Measurements from ENCODE around the gene PRDM16. TPM values are rescaled to one million over a fixed set of nuclear protein-coding genes. Genes with fewer than 3 reads are reported as not detected.

The PRDM16 gene
- total RNA-seq, 1 experiment from 2014 or later: 0.09 TPM

GRCh38 chr1:3034162-3034561 lies 34.8 kb upstream of the PRDM16 start:
- CTCF ChIA-PET: no interaction called here
- no peaks in the 10 kb centered on the region for H3K4me1 Mint-ChIP-seq (ENCODE audit: low read depth, unreplicated experiment)
- no peak overlapping the region for H3K27ac Mint-ChIP-seq (ENCODE audit: unreplicated experiment)
- intact Hi-C loops (cut with micrococcal nuclease; ENCODE audit: unreplicated experiment): no loop called here
- no peak overlapping the region for H3K4me3 Mint-ChIP-seq (ENCODE audit: low read depth, unreplicated experiment)
- no peaks in the 10 kb centered on the region for H3K36me3 Mint-ChIP-seq (ENCODE audit: insufficient read depth, unreplicated experiment)
- no peak for TF ChIP-seq CTCF (IDR thresholded peaks at IDR 0.05; ENCODE audit: unreplicated experiment)
- no peaks in the 10 kb centered on the region for H3K9me3 Mint-ChIP-seq (ENCODE audit: low read depth, unreplicated experiment)
- H3K27me3 Mint-ChIP-seq (ENCODE audit: unreplicated experiment): peaks cover 34% of the 10 kb centered on the region
- no peak for DNase-seq
- BruUV-seq (replicated peaks): no TSS peak

GRCh38 chr1:3034728-3035562 lies 34.1 kb upstream of the PRDM16 start:
- DNase-seq: no peak
- CTCF ChIA-PET: no interaction called here
- Mint-ChIP-seq H3K36me3 (ENCODE audit: insufficient read depth, unreplicated experiment) (no peaks in the 10 kb centered on the region), H3K27me3 (ENCODE audit: unreplicated experiment) (peaks cover 34% of the 10 kb centered on the region), H3K27ac (ENCODE audit: unreplicated experiment) (no peak overlapping the region), H3K9me3 (ENCODE audit: low read depth, unreplicated experiment) (no peaks in the 10 kb centered on the region), H3K4me1 (ENCODE audit: low read depth, unreplicated experiment) (no peaks in the 10 kb centered on the region), H3K4me3 (ENCODE audit: low read depth, unreplicated experiment) (no peak overlapping the region)
- intact Hi-C loops (cut with micrococcal nuclease; ENCODE audit: unreplicated experiment): no loop called here
- TF ChIP-seq CTCF (IDR thresholded peaks at IDR 0.05; ENCODE audit: unreplicated experiment): no peak
- no TSS peak for BruUV-seq (replicated peaks)

- Mint-ChIP-seq H3K4me3 (ENCODE audit: low read depth, unreplicated experiment) (no peak overlapping the region), H3K36me3 (ENCODE audit: insufficient read depth, unreplicated experiment) (no peaks in the 10 kb centered on the region), H3K27me3 (ENCODE audit: unreplicated experiment) (peaks cover 34% of the 10 kb centered on the region), H3K27ac (ENCODE audit: unreplicated experiment) (no peak overlapping the region), H3K4me1 (ENCODE audit: low read depth, unreplicated experiment) (no peaks in the 10 kb centered on the region), H3K9me3 (ENCODE audit: low read depth, unreplicated experiment) (no peaks in the 10 kb centered on the region)
- CTCF ChIA-PET: no interaction called here
- intact Hi-C loops (cut with micrococcal nuclease; ENCODE audit: unreplicated experiment): no loop called here
- DNase-seq: no peak
- no peak for TF ChIP-seq CTCF (IDR thresholded peaks at IDR 0.05; ENCODE audit: unreplicated experiment)
- BruUV-seq (replicated peaks): no TSS peak
Observed at GRCh38 chr1:3035563-3036446, 33.2 kb upstream of the PRDM16 start.

- TF ChIP-seq CTCF (IDR thresholded peaks at IDR 0.05; ENCODE audit: unreplicated experiment): no peak
- H3K36me3 Mint-ChIP-seq (ENCODE audit: insufficient read depth, unreplicated experiment): no peaks in the 10 kb centered on the region
- CTCF ChIA-PET: no interaction called here
- no peaks in the 10 kb centered on the region for H3K4me1 Mint-ChIP-seq (ENCODE audit: low read depth, unreplicated experiment)
- DNase-seq: no peak
- no peak overlapping the region for H3K27ac Mint-ChIP-seq (ENCODE audit: unreplicated experiment)
- no peak overlapping the region for H3K4me3 Mint-ChIP-seq (ENCODE audit: low read depth, unreplicated experiment)
- peaks cover 33% of the 10 kb centered on the region for H3K27me3 Mint-ChIP-seq (ENCODE audit: unreplicated experiment)
- H3K9me3 Mint-ChIP-seq (ENCODE audit: low read depth, unreplicated experiment): no peaks in the 10 kb centered on the region
- BruUV-seq (replicated peaks): no TSS peak
- intact Hi-C loops (cut with micrococcal nuclease; ENCODE audit: unreplicated experiment): no loop called here
Observed at GRCh38 chr1:3036447-3037280, 32.3 kb upstream of the PRDM16 start.
